K562 (cell line): ENCODE measurements around the gene CCNL2. TPM values are rescaled to one million over a fixed set of nuclear protein-coding genes. Genes with fewer than 3 reads are reported as not detected.

Source experiments
- ATF6 ChIP-seq: sonication (generic); formaldehyde crosslinking; IDR thresholded peaks from 2 replicates; pipeline ENCODE4 v1.4.0; 2020; ENCODE audit warnings: mild to moderate bottlenecking, missing genetic modification reagents
- CREB1 ChIP-seq, 2 experiments: sonication (generic) in 1 of 2; formaldehyde crosslinking in 1 of 2; IDR thresholded peaks; 2 replicates each; pipeline versions ENCODE4 v1.6.1 to v1.8.0; 2012 to 2022; ENCODE audit warnings: inconsistent platforms in 1 of 2, mild to moderate bottlenecking in 1 of 2, missing genetic modification reagents in 1 of 2, moderate library complexity in 1 of 2
- HNRNPL ChIP-seq: fragments of 200-400 bp; formaldehyde crosslinking; IDR thresholded peaks from 2 replicates; pipeline ENCODE4 v1.6.1; 2017; ENCODE audit warnings: low read depth, mild to moderate bottlenecking, low read length
- KAT7 ChIP-seq: sonication (generic); formaldehyde crosslinking; IDR thresholded peaks from 2 replicates; pipeline ENCODE4 v1.8.0; 2022; ENCODE audit warnings: missing genetic modification reagents, mild to moderate bottlenecking, borderline replicate concordance
- PHF8 ChIP-seq: fragments of 200-600 bp; sonication (generic); IDR thresholded peaks from 2 replicates; pipeline ENCODE4 v1.6.1; 2012; ENCODE audit warnings: mixed run types, mild to moderate bottlenecking, inconsistent platforms, low read length, moderate library complexity, borderline replicate concordance
- POLR2B ChIP-seq: fragments of 450-650 bp; IDR thresholded peaks from 2 replicates; pipeline ENCODE4 v1.6.1; 2018; ENCODE audit warnings: low read depth; ENCODE audit not compliant: partially characterized antibody
- PPARD ChIP-seq: fragments of 250-450 bp; sonication (Bioruptor Pico); IDR thresholded peaks from 2 replicates; pipeline ENCODE4 v1.8.0; 2022; ENCODE audit warnings: inconsistent platforms, mild to moderate bottlenecking, moderate library complexity
- SOX6 ChIP-seq: fragments of 450-650 bp; IDR thresholded peaks from 2 replicates; pipeline ENCODE4 v1.6.1; 2014; ENCODE audit warnings: mild to moderate bottlenecking
- ZNF445 ChIP-seq: fragments of 250-450 bp; sonication (Bioruptor Pico); IDR thresholded peaks from 2 replicates; pipeline ENCODE4 v1.4.0; 2020; ENCODE audit warnings: low read depth, mild to moderate bottlenecking, moderate library complexity
- ZNF584 ChIP-seq: fragments of 200-800 bp; sonication (Bioruptor generic); IDR thresholded peaks from 2 replicates; pipeline ENCODE4 v1.6.1; 2016; ENCODE audit warnings: low read depth, mild to moderate bottlenecking, missing genetic modification characterization, missing compliant biosample characterization
- polyA plus RNA-seq, 8 experiments: library from polyadenylated mRNA; depleted of rRNA in 4 of 8; stranded (reverse) in 5 of 8; unstranded in 3 of 8; fragments of >200 nt; fragmentation: Nextera tagmentation in 2 of 8; fragmentation: Illumina TruSeq in 1 of 8; extraction: Ambion mirVana in 2 of 8; extraction: Trizol in 1 of 8; gene quantifications; 2 replicates each; pipeline versions ENCODE4 v1.2.1 to v1.2.3, GENCODE V29; 2011 to 2014; ENCODE audit warnings: inconsistent platforms in 1 of 8, missing spikeins in 1 of 8
- total RNA-seq, 7 experiments: library from RNA; depleted of rRNA in 6 of 7; stranded (reverse); fragments of >200 nt in 6 of 7; fragmentation: Illumina TruSeq in 2 of 7; extraction: Trizol in 2 of 7; gene quantifications; 2 replicates each; pipeline versions ENCODE4 v1.2.1 to v1.2.3, GENCODE V29; 2011 to 2021; ENCODE audit warnings: low replicate concordance in 1 of 7
- TF ChIP-seq, protein P1 (sequence below), 2 experiments: fragments of 450-650 bp; formaldehyde crosslinking in 1 of 2; IDR thresholded peaks; 2 replicates each; pipeline versions ENCODE4 v1.4.0 to v1.6.1; 2014 to 2020; ENCODE audit warnings: mild to moderate bottlenecking in 2 of 2, borderline replicate concordance in 1 of 2, low read depth in 1 of 2
- TF ChIP-seq, protein P2 (sequence below): fragments of 200-800 bp; sonication (Bioruptor generic); IDR thresholded peaks from 2 replicates; pipeline ENCODE4 v1.6.1; 2017; ENCODE audit warnings: missing genetic modification characterization, missing compliant biosample characterization

Gene CCNL2
- total and polyA plus RNA-seq, 9 of the 15 experiments (the other 6 are each of a cell fraction or from before 2014, with no cell fraction given), result 2.8 to 287 (median 94.5) TPM

DNA sequence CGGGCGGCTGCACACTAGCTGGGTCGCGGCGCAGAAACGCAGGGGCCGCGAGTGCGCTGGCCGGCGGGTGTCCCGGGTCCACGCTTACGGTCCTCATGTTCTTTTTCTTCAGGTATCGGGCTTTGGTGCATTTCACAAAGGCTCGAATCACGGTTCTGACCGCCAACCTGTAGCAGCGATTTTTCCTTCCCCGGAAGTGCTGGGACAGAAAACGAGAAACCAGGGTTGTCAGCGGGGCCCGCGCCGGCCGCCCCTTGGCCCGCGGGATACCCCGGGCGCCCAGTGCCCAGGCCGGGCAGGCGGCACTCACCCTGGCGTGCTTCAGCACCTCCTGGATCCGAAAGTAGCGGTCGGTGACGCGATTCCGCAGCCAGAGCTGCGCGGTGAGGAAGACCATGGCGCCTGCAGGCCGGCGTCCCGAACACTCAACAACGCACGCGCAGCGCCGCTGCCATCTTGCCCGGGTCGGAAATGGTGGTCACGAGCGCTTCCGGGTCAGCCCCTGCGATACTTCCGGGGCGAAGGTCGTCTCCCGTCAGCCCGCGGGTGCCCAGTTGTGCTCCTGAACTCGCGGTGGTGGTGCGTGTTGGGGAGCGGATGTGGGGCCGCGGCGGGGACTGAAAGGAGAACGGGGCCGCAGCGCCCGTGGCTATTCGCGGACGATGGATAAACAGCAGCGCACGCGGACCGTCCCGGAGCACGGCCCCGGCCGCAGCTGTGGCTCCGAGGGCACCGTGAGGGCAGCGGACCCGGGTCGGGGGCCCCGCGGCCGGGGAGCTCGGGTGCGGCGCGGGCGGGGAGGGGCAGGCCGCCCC is 7.9 kb upstream of the CCNL2 start, which contains the start of gene MRPL20 (continued):
- TF ChIP-seq, protein P1, sequence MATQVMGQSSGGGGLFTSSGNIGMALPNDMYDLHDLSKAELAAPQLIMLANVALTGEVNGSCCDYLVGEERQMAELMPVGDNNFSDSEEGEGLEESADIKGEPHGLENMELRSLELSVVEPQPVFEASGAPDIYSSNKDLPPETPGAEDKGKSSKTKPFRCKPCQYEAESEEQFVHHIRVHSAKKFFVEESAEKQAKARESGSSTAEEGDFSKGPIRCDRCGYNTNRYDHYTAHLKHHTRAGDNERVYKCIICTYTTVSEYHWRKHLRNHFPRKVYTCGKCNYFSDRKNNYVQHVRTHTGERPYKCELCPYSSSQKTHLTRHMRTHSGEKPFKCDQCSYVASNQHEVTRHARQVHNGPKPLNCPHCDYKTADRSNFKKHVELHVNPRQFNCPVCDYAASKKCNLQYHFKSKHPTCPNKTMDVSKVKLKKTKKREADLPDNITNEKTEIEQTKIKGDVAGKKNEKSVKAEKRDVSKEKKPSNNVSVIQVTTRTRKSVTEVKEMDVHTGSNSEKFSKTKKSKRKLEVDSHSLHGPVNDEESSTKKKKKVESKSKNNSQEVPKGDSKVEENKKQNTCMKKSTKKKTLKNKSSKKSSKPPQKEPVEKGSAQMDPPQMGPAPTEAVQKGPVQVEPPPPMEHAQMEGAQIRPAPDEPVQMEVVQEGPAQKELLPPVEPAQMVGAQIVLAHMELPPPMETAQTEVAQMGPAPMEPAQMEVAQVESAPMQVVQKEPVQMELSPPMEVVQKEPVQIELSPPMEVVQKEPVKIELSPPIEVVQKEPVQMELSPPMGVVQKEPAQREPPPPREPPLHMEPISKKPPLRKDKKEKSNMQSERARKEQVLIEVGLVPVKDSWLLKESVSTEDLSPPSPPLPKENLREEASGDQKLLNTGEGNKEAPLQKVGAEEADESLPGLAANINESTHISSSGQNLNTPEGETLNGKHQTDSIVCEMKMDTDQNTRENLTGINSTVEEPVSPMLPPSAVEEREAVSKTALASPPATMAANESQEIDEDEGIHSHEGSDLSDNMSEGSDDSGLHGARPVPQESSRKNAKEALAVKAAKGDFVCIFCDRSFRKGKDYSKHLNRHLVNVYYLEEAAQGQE (IDR thresholded peaks at IDR 0.05; ENCODE audit: borderline replicate concordance), result no peak; the same call in 1 of the 2 replicates
- TF ChIP-seq, protein P1 (CRISPR knock-in tag; IDR thresholded peaks at IDR 0.05; ENCODE audit: low read depth), result no peak; the same call in 1 of the 2 replicates
- TF ChIP-seq KAT7 (CRISPR knock-in tag) (peak; percentile 93; the same call in 1 of the 2 replicates), CREB1 (IDR thresholded peaks at IDR 0.05) (peak; percentile 69), CREB1 (CRISPR knock-in tag; IDR thresholded peaks at IDR 0.05) (peak; percentile 88), ATF6 (CRISPR knock-in tag) (peak; percentile 77; the same call in 1 of the 2 replicates), HNRNPL (peak; percentile 63; the same call in 1 of the 2 replicates), PHF8 (peak; percentile 94), ZNF445 (no peak), ZNF584 (CRISPR knock-in tag) (0 out of 2 replicates have a peak, but pooled peaks have one; percentile 23), POLR2B (peak; percentile 94), SOX6 (peak; percentile 53), PPARD (CRISPR knock-in tag) (no peak)
- TF ChIP-seq, protein P2, sequence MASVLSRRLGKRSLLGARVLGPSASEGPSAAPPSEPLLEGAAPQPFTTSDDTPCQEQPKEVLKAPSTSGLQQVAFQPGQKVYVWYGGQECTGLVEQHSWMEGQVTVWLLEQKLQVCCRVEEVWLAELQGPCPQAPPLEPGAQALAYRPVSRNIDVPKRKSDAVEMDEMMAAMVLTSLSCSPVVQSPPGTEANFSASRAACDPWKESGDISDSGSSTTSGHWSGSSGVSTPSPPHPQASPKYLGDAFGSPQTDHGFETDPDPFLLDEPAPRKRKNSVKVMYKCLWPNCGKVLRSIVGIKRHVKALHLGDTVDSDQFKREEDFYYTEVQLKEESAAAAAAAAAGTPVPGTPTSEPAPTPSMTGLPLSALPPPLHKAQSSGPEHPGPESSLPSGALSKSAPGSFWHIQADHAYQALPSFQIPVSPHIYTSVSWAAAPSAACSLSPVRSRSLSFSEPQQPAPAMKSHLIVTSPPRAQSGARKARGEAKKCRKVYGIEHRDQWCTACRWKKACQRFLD (CRISPR knock-in tag), result 0 out of 2 replicates have a peak, but pooled peaks have one; percentile 71
